Stimulated activated CD8-positive, alpha-beta memory T cell treated with anti-CD3 and anti-CD28 coated beads, Interleukin-4, amount 100 ng/mL, for 24 hours (primary cell): ENCODE data around the gene BAZ2B.
"Not testable (repeated sequence)": the region's sequence is repeated elsewhere in the genome, so short reads cannot be mapped to it uniquely, and the experiment has no call there.

Experiments used
- DNase-seq: peaks from one replicate; pipeline ENCODE4 v3.0.0-alpha.2; 2020; ENCODE audit warnings: low read depth

Gene BAZ2B

DNA sequence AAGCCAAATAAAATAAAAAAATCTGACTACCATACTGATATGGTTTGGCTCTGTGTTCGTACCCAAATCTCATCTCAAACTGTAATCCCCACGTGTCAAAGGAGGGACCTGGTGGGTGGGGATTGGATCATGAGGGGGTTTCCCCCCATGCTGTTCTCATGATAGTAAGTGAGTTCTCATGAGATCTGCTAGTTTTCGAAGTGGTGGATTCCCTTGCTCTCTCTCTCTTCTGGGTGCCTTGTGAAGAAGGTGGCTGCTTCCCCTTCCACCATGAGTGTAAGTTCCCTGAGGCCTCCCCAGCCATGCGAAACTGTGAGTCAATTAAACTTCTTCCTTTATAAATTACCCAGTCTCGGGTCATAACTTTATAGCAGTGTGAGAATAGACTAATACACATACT is 206.1 kb downstream of the BAZ2B start:
- no peak for DNase-seq

DNA sequence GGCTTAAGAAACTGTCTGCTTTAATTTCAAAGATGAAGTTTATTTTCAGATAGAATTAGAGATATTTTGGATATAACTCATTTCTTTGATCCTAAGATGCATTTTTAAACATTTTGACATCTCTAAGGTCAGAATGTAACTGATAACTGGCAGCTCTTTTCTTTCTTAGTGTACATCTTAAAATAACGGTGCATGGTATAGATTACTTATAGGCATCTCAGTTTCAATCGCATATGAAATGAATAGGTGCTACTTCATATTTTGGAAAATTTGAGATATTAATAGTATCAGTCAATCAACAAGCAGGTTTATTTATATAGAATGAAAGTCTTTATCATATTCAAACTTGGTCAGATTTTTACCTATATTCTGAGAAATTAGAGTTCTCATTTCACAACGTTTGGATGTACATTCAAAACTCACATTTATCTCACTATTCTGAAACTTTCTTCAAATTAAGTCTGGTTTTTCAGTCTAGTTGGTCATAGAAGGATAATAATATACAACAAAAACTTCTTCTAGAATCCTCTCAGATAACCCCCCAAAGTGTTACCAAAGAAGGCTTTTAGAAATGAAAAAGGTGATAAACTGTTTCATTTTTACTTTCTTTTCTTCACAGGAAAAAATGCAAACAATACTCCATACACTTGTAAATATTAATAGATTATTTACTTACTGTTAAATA is 207.1 kb downstream of the BAZ2B start:
- DNase-seq, result no peak

DNA sequence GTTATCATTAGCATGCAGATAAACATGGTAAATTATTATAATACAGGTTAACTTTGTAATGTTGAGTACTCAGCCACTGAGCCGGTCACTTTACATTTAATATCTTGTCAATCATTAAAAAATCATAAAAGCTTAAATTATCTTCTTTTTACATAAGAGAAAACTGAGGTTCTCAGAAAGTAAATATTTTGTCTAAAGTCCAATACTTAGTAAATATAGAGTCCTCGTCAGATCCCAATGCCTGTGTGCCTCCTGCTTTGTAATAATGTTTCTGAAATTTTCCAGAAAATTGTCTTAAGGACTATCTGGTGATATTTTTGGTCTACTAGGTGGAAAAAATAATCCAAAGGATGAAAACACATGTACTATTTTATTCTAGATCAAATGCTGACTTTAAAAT is 213.6 kb downstream of the BAZ2B start:
- no peak for DNase-seq

DNA sequence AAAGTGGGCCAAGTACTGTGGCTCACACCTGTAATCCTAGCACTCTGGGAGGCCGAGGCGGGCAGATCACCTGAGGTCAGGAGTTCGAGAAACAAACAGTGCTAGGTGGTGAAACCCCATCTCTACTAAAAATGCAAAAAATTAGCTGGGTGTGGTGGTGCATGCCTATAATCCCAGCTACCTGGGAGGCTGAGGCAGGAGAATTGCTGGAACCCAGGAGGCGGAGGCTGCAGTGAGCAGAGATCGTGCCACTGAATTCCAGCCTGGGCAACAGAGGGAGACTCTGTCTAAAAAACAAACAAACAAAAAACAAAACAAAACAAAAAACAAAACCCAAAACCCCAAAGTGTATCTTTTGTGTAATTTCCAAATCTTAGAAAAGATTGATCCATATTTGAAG is 214.2 kb downstream of the BAZ2B start:
- not testable (repeated sequence) for DNase-seq

DNA sequence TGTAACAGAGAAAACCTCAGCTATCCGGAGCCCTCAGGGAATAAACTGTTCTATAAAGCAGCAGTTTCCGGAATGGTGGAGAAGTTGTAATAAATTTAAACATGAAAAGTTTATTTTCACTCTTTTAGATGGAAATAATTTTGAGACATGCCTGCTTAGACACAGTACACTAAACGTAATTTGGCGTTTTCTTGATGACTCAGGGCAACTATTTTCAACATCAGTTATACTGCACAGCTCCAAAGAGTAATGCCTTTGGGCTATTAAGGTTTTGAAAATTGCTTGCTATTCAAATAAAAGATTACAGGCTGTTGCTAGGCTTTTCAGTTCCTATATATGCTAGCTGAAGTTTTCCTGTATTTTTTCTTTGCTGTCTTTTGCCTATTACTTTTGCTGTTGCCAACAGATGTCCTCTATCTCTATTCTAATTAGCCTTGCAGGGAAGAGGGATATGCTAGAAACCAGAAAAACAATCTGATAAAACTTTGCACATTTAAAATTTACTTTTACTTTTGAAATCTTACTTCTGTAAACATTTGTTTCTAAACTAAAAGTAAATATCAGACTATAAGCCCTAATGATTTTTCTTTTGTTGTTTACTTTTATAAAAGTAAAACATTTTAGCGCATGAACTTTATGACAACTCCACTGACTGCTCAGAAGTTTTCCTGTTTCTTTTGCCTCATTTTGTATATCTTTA is 216.5 kb downstream of the BAZ2B start:
- DNase-seq, result no peak

DNA sequence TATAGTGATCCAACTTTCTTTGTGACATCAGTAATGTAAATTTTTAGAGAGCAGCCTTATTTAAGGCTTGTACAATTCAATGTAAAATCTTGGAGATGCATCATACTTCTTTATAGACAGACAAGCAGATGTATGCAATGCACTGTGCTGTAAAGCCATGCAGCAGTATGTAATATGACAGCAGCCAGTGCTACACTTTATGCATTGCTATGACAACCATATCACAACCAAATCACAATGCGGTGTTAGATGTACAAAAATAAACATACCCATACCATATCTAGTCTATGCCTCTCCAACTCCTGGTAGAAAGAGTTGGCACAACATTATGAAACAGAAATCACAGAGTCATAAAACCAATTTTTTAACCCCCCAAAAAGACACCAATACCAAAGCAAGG is 219.5 kb downstream of the BAZ2B start:
- DNase-seq, result no peak

DNA sequence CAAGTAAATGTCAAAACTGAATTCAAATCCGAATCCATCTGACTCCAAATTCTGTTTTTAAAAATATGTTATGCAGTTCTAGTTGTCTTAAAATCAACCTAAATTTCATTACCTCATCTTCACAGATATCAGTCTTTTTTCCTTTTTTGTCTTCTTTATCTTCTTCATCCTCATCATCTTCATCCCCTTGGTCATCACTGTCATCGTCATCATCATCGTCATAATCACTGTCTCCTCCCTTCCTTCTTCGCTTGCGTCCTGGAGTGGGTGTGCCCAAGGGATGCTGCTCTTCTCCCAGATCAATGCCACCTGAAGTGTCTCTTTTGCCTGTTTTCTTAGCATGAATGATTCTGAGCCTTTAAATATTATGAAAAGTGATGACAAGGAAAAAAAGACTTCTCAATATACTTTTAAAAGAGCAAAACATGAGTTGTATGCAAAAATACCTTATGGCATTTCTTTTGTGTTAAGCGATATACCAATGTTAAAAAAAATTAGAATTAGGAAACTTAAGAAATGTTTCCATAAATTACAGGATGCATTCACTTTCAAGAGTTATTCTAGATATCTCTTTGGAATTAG is 233.8 kb downstream of the BAZ2B start:
- no peak for DNase-seq

DNA sequence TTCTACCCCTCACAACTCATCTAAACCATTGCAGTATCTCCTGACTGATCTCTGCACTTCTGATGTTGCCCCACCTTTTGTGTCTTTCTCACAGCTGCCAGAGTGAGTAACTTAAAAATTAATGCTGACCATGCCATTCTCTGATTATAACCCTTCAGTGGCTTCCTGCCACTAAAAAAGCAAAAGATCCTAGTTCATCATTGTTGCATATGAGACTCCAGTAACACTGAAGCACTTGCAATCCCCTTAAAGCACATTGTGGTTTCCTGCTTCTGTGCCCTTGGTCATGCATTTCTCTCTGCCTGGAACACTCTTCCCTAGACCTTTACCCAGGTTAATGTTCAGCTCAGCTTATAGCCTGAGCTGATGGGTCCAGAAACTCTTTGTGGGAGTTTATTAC is 234.8 kb downstream of the BAZ2B start:
- no peak for DNase-seq

DNA sequence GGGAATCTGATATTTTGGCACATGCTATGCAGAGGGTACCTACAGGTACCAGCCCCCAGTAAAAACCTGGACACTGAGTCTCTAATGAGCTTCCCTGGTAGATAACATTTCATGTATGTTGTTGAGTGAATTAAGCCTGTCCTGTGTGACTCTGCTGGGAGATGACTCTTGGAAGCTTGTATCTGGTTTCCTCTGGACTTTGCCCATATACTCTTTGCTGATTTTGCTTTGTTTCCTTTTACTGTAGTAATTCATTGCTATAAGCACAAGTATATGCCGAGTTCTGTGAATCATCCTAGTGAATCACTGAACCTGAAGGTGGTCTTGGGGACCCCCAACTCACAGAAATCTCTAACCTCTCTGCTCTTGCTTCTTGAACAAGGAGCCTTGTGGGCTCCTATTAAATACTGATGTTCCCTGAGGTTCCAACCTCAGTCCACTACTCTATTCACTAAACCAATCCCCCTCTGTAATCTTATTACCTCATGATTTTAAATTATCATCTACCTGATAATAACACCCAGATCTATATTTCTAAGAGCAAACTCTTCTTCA is 235.6 kb downstream of the BAZ2B start:
- DNase-seq, result no peak

DNA sequence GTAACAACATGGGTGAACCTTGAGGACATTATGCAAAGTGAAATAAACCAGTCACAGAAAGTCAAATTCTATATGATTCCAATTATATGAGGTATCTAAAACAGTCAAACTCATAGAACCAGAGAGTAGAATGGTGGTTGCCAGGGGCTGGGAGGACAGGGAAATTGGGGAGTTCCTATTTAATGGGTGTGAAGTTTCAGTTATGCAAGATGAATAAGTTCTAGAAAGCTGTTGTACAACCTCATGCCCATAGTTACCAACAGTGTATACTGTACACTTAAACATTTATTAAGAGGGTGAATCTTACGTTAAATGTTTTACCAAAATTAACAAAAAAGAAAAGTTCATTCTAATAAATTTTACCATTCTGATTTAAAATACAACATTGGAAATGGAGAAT is 237.2 kb downstream of the BAZ2B start:
- DNase-seq, result no peak

DNA sequence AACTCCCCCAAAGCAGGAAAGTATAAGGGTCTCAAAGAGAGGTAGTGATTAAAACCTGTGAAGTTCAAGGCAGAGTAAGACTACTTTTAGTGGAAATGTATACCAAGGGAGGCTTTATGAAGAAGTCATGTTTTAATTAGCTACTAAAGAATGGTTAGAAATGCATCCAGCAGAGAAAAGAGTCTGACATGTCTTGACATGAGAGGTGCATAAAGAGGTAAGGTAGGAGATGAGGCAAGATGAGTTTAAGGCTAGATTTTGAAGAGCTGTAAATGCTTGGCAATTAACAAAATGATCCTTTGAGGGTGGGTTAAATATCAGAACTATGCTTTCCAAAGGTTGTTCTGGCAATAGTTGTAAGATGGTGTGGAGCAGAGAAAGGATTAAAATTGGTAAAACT is 241.1 kb downstream of the BAZ2B start:
- DNase-seq, result no peak

DNA sequence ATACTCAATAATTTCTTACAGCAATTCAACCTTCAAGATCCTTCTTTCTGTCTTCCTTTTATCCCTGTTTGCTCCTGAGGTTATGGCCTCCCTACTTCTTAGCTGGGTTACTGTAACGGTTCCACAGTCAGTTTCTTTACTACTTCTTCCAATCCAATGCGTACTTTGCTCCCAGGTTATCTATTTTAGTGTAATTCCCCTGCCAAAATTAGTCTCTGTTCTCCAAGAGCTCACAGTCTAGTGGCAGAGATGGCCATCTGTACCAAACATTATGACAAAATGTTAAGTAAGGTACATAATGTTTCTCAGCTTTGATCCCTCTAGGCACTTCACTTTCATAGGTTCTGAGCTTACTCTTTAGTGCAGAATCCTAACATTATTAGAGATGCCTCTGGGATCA is 244.8 kb downstream of the BAZ2B start:
- no peak for DNase-seq

DNA sequence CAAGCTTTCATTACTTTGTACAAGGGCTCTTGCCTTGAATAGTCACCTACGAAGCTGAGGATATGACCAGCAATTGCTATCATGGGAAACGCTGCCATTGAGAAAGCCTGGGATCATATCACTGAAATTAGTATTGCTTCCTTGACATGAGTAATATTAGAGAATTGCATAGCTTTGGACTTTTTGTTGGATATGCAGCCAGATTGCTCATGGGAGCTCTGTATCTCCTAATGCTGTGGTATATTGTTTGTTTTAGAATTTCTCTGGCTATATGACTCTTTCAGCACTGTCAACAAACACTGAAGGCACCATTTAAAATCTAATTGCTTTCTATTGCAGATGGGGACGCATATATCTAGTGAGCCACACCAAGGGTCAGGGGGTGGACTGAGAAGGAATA is 249.8 kb downstream of the BAZ2B start:
- DNase-seq, result no peak

DNA sequence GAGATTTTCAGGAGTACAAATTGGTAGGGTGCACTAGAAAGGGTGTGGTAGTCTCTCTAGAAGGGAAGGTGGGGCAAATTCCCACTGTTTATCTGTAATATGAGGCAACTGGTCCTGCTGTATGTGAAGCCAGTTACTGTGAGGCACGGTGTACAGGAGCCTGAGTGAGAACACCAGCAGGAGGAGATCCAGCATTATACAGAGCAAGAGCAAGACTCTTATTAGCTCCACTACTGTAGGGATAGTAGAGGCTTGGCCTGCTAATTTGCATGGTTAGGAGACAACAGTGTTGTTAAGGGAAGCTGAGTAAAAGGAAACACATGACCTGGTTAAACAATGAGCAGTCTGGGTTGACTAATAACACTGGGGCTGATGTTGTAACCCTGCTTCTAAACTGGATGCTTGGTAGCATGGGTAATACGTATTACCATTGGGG is 253.5 kb downstream of the BAZ2B start:
- DNase-seq, result no peak

DNA sequence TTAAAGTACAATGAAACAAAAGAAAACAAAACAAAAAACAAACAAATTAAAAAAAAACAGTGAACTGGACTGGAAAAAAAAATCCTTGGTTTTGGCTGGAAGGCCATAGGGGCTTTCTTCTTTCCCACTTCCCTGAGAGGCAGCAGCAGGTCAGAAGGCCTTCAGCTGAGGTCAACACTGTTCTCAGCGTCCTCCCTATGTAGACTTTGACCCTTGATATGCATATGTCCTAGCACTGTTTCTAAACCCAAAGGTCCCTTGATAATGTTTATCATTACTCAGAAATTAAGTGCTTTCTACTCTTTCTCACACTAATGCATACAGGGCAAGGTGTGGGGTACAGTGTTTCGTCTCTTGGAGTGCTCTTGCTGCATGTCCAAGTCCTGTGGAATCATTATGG is 254.3 kb downstream of the BAZ2B start:
- no peak for DNase-seq

DNA sequence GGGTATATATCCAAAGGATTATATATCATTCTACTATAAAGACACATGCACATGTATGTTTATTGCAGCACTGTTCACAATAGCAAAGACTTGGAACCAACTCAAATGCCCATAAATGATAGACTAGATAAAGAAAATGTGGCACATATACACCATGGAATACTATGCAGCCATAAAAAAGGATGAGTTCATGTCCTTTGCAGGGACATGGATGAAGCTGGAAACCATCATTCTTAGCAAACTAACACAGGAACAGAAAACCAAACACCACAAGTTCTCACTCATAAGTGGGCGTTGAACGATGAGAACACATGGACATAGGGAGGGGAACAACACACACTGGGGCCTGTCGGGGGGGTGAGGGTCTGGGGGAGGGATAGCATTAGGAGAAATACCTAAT is 254.7 kb downstream of the BAZ2B start:
- not testable (repeated sequence) for DNase-seq

DNA sequence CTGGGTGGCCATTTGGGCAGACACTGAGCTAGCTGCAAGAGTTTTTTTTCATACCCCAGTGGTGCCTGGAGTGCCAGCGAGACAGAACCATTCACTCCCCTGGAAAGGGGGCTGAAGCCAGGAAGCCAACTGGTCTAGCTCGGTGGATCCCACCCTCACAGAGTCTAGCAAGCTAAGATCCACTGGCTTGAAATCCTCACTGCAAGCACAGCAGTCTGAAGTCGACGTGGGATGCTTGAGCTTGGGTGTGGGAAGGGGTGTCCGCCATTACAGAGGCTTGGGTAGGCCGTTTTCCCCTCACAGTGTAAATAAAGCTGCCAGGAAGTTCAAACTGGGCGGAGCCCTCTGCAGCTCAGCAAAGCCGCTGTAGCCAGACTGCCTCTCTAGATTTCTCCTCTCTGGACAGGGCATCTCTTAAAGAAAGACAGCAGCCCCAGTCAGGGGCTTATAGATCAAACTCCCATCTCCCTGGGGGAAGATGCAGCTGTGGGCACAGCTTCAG is 260.2 kb downstream of the BAZ2B start:
- DNase-seq, result no peak

DNA sequence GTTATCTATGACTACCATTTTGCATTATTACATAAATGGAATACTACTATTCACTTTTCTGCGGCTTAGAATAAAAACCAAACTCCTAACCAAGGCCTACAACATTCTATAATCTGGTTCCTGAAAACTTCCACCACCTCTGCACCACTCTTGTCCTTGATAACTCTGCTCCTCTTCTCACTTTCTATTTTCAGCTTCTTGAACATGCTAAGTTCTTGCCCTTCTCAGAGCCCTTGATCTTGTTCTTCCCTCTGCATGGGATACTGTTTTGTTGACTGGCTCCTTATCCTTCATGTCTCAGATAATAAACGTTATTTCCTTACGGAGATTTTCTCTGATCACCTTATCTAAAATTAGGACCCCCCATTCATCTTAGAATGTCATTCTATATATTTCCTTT is 264.4 kb downstream of the BAZ2B start:
- no peak for DNase-seq

DNA sequence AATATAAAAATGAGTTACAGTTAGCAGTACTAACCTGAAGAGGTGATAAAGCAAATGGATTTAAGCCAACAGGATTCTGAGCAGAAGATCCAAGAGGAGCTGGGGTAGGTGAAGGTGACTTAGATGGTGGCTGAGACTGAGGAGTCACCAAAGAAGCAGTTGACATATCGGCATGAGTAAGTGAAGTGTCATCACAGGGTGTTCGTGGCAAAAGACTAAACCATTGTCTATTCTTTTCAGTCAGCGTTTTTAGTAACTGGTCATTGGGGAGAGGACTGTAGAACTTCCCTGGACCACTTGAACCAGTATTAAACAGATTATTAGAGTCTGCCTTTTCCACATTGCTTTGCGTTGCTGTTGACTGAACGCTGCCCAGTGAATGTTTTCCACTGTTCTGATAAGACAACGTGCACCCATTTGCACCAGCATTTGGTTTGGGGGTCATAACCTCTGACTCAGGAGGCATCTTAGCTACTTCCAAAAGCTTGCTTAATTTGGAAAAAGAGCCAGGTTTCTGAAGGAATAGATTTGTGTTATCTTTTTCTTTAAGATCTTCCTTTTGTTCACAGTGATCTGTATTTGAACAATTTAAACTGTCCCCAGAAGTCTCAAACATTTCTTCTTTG is 266.6 kb downstream of the BAZ2B start:
- DNase-seq, result no peak

DNA sequence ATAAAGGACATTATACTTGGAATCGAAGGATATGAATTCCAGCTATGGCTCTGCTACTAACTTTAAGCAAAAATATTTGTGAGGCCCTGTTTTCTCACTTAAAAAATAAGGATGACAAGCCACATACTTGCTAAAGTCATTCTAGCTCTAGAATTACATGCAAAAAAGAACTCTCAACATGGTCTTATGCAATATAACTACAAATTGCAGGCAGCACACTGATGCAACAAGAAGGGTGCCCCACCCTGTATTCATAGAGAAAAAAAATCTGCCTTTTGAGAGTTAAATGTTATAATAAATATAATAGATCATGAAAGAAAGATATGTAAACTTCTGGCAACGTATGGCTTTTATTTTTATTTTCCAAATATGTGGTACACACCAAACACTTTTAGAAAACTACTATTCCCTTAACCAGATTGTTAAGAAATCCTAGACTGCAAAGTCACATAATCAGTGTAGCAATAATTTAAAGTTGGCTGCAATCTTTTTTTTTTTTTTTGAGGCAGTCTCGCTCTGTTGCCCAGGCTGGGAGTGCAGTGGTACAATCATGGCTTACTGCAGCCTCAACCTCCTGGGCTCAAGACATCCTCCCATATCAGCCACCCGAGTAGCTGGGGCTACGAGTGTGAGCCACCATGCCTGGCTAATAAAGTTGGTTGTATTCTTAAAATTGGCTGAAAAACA is 289.6 kb downstream of the BAZ2B start:
- no peak for DNase-seq

DNA sequence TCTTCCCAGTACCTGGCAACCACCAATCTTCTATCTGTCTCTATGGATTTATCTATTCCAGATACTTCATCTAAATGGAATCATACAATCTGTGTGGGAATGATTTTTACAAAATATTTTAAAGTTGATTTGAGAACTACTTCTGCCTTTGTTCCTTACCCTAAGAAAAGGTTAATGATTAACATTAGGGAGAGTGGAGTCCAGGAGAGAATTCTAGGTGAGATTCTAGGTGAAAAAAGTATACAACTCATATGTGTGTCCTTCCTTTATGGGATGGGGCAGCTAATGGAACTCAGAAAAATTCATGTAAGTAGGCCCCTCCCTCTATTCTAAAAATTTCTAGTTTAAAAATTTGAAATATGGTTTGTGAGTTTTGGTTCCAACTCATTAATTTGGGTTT is 293.9 kb downstream of the BAZ2B start:
- DNase-seq, result no peak
